Cardiac muscle cell (in vitro differentiated cells and primary cell): ENCODE measurements around the gene TRAPPC2B. TPM values are rescaled to one million over a fixed set of nuclear protein-coding genes. Genes with fewer than 3 reads are reported as not detected.
"Not testable (repeated sequence)": the region's sequence is repeated elsewhere in the genome, so short reads cannot be mapped to it uniquely, and the experiment has no call there.

Experiments
- DNase-seq, 2 donors: peaks; one replicate each; pipeline versions ENCODE4 v3.0.0 to v3.0.0-alpha.2; 2010 to 2017; ENCODE audit warnings: low read depth in 1 of 2, low spot score in 1 of 2
- H3K27ac ChIP-seq: fragments of 200-600 bp; sonication (generic); 2 replicates; pipeline ENCODE4 v1.5.1; 2016
- H3K27me3 ChIP-seq: fragments of 200-600 bp; sonication (generic); 2 replicates; pipeline ENCODE4 v1.6.0; 2016; ENCODE audit warnings: control low read depth
- H3K36me3 ChIP-seq: fragments of 200-600 bp; sonication (generic); 2 replicates; pipeline ENCODE4 v1.5.1; 2016; ENCODE audit warnings: control low read depth
- H3K4me1 ChIP-seq: fragments of 200-600 bp; sonication (generic); 2 replicates; pipeline ENCODE4 v1.8.1; 2017; ENCODE audit warnings: low read depth, mild to moderate bottlenecking, mixed run types
- H3K4me3 ChIP-seq: fragments of 200-600 bp; sonication (generic); 2 replicates; pipeline ENCODE4 v1.5.1; 2016; ENCODE audit warnings: mild to moderate bottlenecking
- H3K9me3 ChIP-seq: fragments of 200-600 bp; sonication (generic); 2 replicates; pipeline ENCODE4 v1.5.1; 2017; ENCODE audit warnings: low read depth, mild to moderate bottlenecking, control low read depth
- CTCF ChIP-seq: IDR thresholded peaks from 2 replicates; pipeline ENCODE4 v1.5.1; 2012; ENCODE audit warnings: low read depth, mild to moderate bottlenecking, low read length
- polyA plus RNA-seq: library from polyadenylated mRNA; unstranded; fragments of >200 nt; fragmentation: Nextera tagmentation; extraction: Ambion mirVana; gene quantifications from 2 replicates; pipeline ENCODE4 v1.2.1, GENCODE V29; 2016
- total RNA-seq: library from RNA; depleted of rRNA; stranded (reverse); fragments of >200 nt; gene quantifications from 2 replicates; pipeline ENCODE4 v1.2.3, GENCODE V29; 2016

Gene TRAPPC2B
- total and polyA plus RNA-seq, 2 experiments from 2014 or later: 15.1 to 34.6 TPM

GRCh38 chr19:57357406-57357805 lies 5.9 kb upstream of the TRAPPC2B start:
- no peak for DNase-seq
- Histone ChIP-seq H3K36me3 (peaks cover 38% of the 10 kb centered on the region), H3K27me3 (no peaks in the 10 kb centered on the region), H3K4me1 (peaks cover 4% of the 10 kb centered on the region), H3K9me3 (no peaks in the 10 kb centered on the region), H3K4me3 (no peak overlapping the region), H3K27ac (no peak overlapping the region)
- TF ChIP-seq CTCF: no peak

- Histone ChIP-seq H3K36me3 (peaks cover 38% of the 10 kb centered on the region), H3K27ac (no peak overlapping the region), H3K9me3 (no peaks in the 10 kb centered on the region), H3K4me1 (peaks cover 8% of the 10 kb centered on the region), H3K4me3 (no peak overlapping the region), H3K27me3 (no peaks in the 10 kb centered on the region)
- no peak for DNase-seq
- no peak for TF ChIP-seq CTCF
These were observed 4.1 kb upstream of the TRAPPC2B start for GRCh38 chr19:57359300-57359699.

GRCh38 chr19:57362419-57362818 lies 932 bp upstream of the TRAPPC2B start:
- peaks cover 13% of the 10 kb centered on the region for H3K36me3 ChIP-seq
- no peaks in the 10 kb centered on the region for H3K9me3 ChIP-seq
- no peak for TF ChIP-seq CTCF
- peak overlapping the region; percentile 97 for H3K27ac ChIP-seq
- peak in 1 of 2 donors; percentile 14 for DNase-seq
- peak overlapping the region; percentile 35 for H3K4me3 ChIP-seq
- no peaks in the 10 kb centered on the region for H3K27me3 ChIP-seq
- H3K4me1 ChIP-seq: peaks cover 14% of the 10 kb centered on the region

GRCh38 chr19:57363688-57364181 lies 384 bp downstream of the TRAPPC2B start:
- H3K27ac ChIP-seq: peak overlapping the region; percentile 92
- H3K27me3 ChIP-seq: no peaks in the 10 kb centered on the region
- H3K4me3 ChIP-seq: peak overlapping the region; percentile 82
- peaks cover under 1% of the 10 kb centered on the region for H3K36me3 ChIP-seq
- peak; percentile 20 to 23 for DNase-seq
- H3K9me3 ChIP-seq: no peaks in the 10 kb centered on the region
- H3K4me1 ChIP-seq: peaks cover 14% of the 10 kb centered on the region
- TF ChIP-seq CTCF: no peak

- TF ChIP-seq CTCF: no peak
- no peak overlapping the region for H3K4me3 ChIP-seq
These were observed 3.4 kb downstream of the TRAPPC2B start for GRCh38 chr19:57366776-57367175.

GRCh38 chr19:57374179-57374578 lies 10.8 kb downstream of the TRAPPC2B start:
- DNase-seq: no peak
- H3K27me3 ChIP-seq: no peaks in the 10 kb centered on the region
- peaks cover 13% of the 10 kb centered on the region for H3K36me3 ChIP-seq
- H3K9me3 ChIP-seq: no peaks in the 10 kb centered on the region
- H3K27ac ChIP-seq: no peak overlapping the region
- H3K4me1 ChIP-seq: no peaks in the 10 kb centered on the region
- no peak overlapping the region for H3K4me3 ChIP-seq
- TF ChIP-seq CTCF: no peak

More at GRCh38 chr19:57366776-57367175, 3.4 kb downstream of the TRAPPC2B start:
- H3K4me1 ChIP-seq: peaks cover 14% of the 10 kb centered on the region
- H3K9me3 ChIP-seq: no peaks in the 10 kb centered on the region
- H3K27me3 ChIP-seq: no peaks in the 10 kb centered on the region
- no peaks in the 10 kb centered on the region for H3K36me3 ChIP-seq
- no peak for DNase-seq
- no peak overlapping the region for H3K27ac ChIP-seq

GRCh38 chr19:57374647-57375046 lies 11.3 kb downstream of the TRAPPC2B start:
- H3K9me3 ChIP-seq, H3K4me3 ChIP-seq, H3K27ac ChIP-seq, DNase-seq, H3K4me1 ChIP-seq, H3K27me3 ChIP-seq: not testable (repeated sequence)
- peaks cover 13% of the 10 kb centered on the region for H3K36me3 ChIP-seq
